ENCODE results near the gene HMGB4.

Gene HMGB4

DNA sequence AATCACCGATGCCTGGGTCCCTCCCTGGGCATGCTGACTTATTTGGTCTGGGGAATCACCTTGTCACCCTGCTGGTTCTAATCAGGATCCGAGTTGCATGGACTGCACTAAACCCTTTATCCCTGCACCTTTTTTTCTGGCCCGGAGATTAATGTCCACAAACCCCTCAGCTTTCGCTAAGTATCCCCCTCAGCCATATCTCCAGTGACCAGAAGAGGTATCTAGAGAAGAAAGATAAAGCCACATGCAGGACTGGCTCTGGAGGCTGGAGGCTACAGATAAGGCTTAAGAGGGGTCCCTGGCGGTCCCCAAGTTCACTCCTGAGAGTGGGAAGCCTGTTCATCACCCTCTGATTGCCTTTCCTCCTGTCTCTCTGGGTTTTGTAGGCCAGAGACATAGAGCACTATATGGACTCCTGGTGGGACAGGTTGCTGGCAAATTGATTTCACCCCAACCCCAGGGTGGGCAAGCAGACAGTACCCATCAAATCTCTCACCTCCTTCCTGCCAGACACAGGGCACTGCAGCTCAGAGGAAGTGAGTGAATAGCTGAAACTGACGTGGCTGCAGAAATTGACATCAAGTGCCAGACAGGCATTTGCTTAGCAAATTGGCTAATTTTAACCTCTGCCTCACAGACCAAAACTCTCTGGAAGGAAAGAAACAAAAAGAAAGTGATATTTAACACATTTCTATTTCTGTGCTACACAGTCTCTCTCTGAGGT lies 38.8 kb downstream of the HMGB4 start:
- DNase-seq = no peak

DNA sequence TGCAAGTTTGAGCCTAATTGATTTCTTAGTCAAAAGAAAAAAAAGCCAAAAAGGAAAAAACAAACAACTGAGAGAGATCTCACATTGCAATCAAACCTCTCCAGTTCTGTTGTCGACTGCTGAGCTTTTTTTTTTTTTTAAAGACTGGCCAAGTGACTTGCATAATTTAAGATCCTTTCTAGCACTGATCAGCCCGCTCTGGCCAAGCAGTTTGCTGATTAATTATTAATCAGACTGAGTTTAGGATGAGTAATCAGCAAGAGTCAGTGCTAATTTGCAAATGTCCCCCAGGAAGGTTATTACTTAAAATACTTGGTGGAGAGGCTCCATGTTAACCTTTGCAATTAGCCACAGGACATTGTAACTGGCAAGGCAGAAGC lies 39.3 kb downstream of the HMGB4 start:
- no peak for DNase-seq

DNA sequence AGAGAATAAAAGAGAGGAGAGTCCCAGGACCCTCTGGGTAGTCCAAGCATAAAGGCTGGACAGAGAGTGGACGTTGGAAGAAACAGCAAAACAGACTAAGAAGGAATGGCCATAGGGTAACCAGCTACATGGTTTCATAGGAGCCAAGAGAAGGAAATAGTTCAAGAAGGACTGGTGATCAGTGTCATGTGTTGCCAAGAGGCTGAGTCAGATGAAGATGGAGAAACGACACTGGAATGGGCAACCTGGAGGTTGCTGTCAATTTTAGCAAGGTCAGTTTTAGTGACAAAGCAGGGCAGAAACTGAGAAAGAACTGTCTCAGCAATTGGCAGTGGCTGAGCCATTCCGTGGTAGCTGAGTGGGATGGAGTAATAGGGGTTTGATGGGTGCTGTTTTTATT lies 41.4 kb downstream of the HMGB4 start:
- DNase-seq = no peak

DNA sequence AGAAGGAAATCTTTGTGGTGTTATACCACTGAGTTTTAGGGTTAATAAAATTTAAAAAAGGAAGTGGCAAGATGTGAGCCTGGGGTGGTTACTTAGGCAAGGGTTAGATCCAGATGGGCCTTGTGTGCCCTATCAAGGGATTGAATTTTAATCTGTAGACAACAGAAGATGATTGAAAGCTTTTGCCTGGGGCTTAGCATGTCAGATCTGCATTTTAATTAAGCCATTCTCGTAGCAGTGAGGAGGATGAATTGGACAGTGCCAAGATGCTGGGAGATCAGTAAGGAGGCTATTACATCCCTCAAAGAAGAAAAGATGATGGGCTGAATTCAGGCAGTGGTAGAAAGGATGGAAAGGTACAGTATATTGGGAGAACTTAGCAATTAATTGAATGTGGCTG lies 42.3 kb downstream of the HMGB4 start:
- no peak for DNase-seq

DNA sequence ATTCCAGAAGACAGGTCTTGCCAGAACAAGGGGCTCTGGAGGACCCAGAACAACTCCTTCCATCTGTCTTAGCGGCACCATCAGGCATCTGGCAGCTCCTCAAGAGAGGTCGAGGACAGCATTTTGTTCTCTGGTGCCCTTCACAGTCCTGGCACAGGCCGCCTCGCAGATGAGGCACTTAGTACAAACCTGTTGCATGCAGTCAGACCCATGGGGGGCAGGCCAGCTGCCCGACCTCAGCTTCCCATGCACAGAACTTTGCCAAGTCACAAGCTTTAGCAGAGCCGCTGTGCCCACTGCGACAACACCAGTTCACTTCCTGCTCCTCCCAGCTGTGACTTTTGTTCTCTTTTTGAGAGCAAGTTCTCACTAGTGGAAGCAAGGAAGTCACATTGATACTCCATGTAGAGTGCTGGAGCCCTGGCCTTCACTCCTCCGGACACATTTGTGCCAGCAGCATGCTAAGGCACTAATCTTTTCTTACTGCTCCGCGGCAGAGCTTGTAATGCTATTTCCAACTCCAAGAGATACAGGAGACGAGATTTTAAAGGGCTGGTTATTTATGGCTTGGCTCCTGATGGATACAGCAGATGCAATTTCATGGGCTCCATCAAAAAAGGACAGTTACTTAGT lies 44.6 kb downstream of the HMGB4 start:
- DNase-seq = no peak

Measured in SHP77 treated with DMSO at 0.1 percent for 48 hours (cell line).